ENCODE measurements around the gene ARFGEF2. TPM values are rescaled to one million over a fixed set of nuclear protein-coding genes. Genes with fewer than 3 reads are reported as not detected.

ARFGEF2 gene
- total and polyA plus RNA-seq, 2 of the 8 experiments (the other 6 are each of a cell fraction or from before 2014, with no cell fraction given) = 8.1 to 21.8 TPM

- no peak for TF ChIP-seq BCL11A (IDR thresholded peaks at IDR 0.05; ENCODE audit: low read depth in 2 of 2, low read length in 2 of 2)
- TF ChIP-seq ZNF274 (IDR thresholded peaks at IDR 0.05; ENCODE audit: borderline replicate concordance, extremely low read depth, low read length) = no peak
- no peak for TF ChIP-seq SP4 (IDR thresholded peaks at IDR 0.05; ENCODE audit: low read length)
- no peak for TF ChIP-seq RBBP5 (IDR thresholded peaks at IDR 0.05; ENCODE audit: borderline replicate concordance, low read depth, low read length)
- TF ChIP-seq POLR2AphosphoS5 (IDR thresholded peaks at IDR 0.05; ENCODE audit: low read depth, low read length) = no peak
- no peak for TF ChIP-seq RFX5 (IDR thresholded peaks at IDR 0.05; ENCODE audit: borderline replicate concordance, low read depth, low read length)
- no peak for TF ChIP-seq TEAD4 (IDR thresholded peaks at IDR 0.05; ENCODE audit: low read depth, low read length)
- TF ChIP-seq ATF3 (IDR thresholded peaks at IDR 0.05; ENCODE audit: insufficient read depth, low read depth, low read length) = no peak
- no peak for TF ChIP-seq HDAC6 (IDR thresholded peaks at IDR 0.05; ENCODE audit: low read depth, low read length)
Measured at GRCh38 chr20:48931527-48932374, 10.2 kb downstream of the ARFGEF2 start (continued).

Data from H1 (cell line).